Activated naive CD4-positive, alpha-beta T cell treated with anti-CD3 and anti-CD28 coated beads for 36 hours (primary cell): ENCODE data around the gene RAB3GAP2. TPM values are rescaled to one million over a fixed set of nuclear protein-coding genes. Genes with fewer than 3 reads are reported as not detected.
"Not testable (repeated sequence)": the region's sequence is repeated elsewhere in the genome, so short reads cannot be mapped to it uniquely, and the experiment has no call there.

ENCODE experiments used
- CTCF ChIA-PET: fragments of 350-600 bp; sonication (Branson Sonifier 250); formaldehyde crosslinking; loops from one replicate; lab custom pipeline; 2021; ENCODE audit warnings: antibody characterized with exemption; lab: Charles Lee
- DNase-seq: peaks from one replicate; pipeline ENCODE4 v3.0.0-alpha.2; 2020
- H3K27ac Mint-ChIP-seq: one replicate; pipeline ENCODE4 v1.8.0; 2021; ENCODE audit warnings: mild to moderate bottlenecking, mixed read lengths
- H3K27me3 Mint-ChIP-seq: one replicate; pipeline ENCODE4 v1.8.0; 2021; ENCODE audit warnings: low read depth, mixed read lengths
- H3K36me3 Mint-ChIP-seq: one replicate; pipeline ENCODE4 v1.8.0; 2021; ENCODE audit warnings: low read depth, mixed read lengths
- H3K4me1 Mint-ChIP-seq: one replicate; pipeline ENCODE4 v1.8.0; 2021; ENCODE audit warnings: low read depth, mixed read lengths
- H3K4me3 Mint-ChIP-seq: one replicate; pipeline ENCODE4 v1.8.0; 2021; ENCODE audit warnings: mild to moderate bottlenecking, moderate library complexity, mixed read lengths
- H3K9me3 Mint-ChIP-seq: one replicate; pipeline ENCODE4 v1.8.0; 2021; ENCODE audit warnings: mixed read lengths
- intact Hi-C: fragments of 100-400 bp; cut with micrococcal nuclease; formaldehyde crosslinking; loops from one replicate; pipeline ENCODE4 v1.15.1; 2023
- total RNA-seq, 2 experiments: library from RNA; stranded (reverse); gene quantifications; one replicate each; pipeline ENCODE4 v1.2.3, GENCODE V29; 2021

Gene RAB3GAP2
- total RNA-seq, 2 experiments from 2014 or later: 37.3 to 39.6 TPM

- H3K9me3 Mint-ChIP-seq: no peaks in the 10 kb centered on the region
- no peak overlapping the region for H3K4me3 Mint-ChIP-seq
- DNase-seq: no peak
- H3K27ac Mint-ChIP-seq: no peak overlapping the region
- CTCF ChIA-PET: interaction anchor here (1.2 to 2.2 kb wide), 3 partner anchors 16 to 63 kb away, joined by 3 to 10 read pairs (median 3); no protein-coding TSS in a partner anchor
- intact Hi-C loops: no loop called here
- H3K36me3 Mint-ChIP-seq: no peaks in the 10 kb centered on the region
- peaks cover 6% of the 10 kb centered on the region for H3K27me3 Mint-ChIP-seq
- no peaks in the 10 kb centered on the region for H3K4me1 Mint-ChIP-seq
Observed at GRCh38 chr1:220280249-220280648, 8.0 kb upstream of the RAB3GAP2 start.

- H3K9me3 Mint-ChIP-seq: no peaks in the 10 kb centered on the region
- no peaks in the 10 kb centered on the region for H3K36me3 Mint-ChIP-seq
- no peak overlapping the region for H3K4me3 Mint-ChIP-seq
- CTCF ChIA-PET: interaction anchor here (0.9 to 1.4 kb wide), 2 partner anchors 44 to 60 kb away, joined by 3 read pairs; no protein-coding TSS in a partner anchor
- H3K27ac Mint-ChIP-seq: no peak overlapping the region
- intact Hi-C loops: no loop called here
- H3K4me1 Mint-ChIP-seq: peaks cover 5% of the 10 kb centered on the region
- DNase-seq: no peak
- H3K27me3 Mint-ChIP-seq: peaks cover 6% of the 10 kb centered on the region
Observed at GRCh38 chr1:220278991-220279390, 6.7 kb upstream of the RAB3GAP2 start.

- CTCF ChIA-PET: no interaction called here
- peaks cover 6% of the 10 kb centered on the region for H3K27me3 Mint-ChIP-seq
- no peak overlapping the region for H3K4me3 Mint-ChIP-seq
- no peaks in the 10 kb centered on the region for H3K36me3 Mint-ChIP-seq
- H3K9me3 Mint-ChIP-seq: no peaks in the 10 kb centered on the region
- DNase-seq: no peak
- no peak overlapping the region for H3K27ac Mint-ChIP-seq
- H3K4me1 Mint-ChIP-seq: peaks cover 5% of the 10 kb centered on the region
- intact Hi-C loops: no loop called here
Observed at GRCh38 chr1:220275430-220275829, 3.2 kb upstream of the RAB3GAP2 start.

GRCh38 chr1:220274251-220274855 is 2.1 kb upstream of the RAB3GAP2 start:
- CTCF ChIA-PET: no interaction called here
- peaks cover 8% of the 10 kb centered on the region for H3K4me1 Mint-ChIP-seq
- no peaks in the 10 kb centered on the region for H3K9me3 Mint-ChIP-seq
- peaks cover 3% of the 10 kb centered on the region for H3K36me3 Mint-ChIP-seq
- H3K27ac Mint-ChIP-seq: no peak overlapping the region
- H3K27me3 Mint-ChIP-seq: peaks cover 6% of the 10 kb centered on the region
- intact Hi-C loops: loop anchor here (5.0 kb wide), 1 partner anchor 603 kb away; the partner anchor contains the start of gene HLX
- H3K4me3 Mint-ChIP-seq: no peak overlapping the region
- no peak for DNase-seq

GRCh38 chr1:220272841-220273090 is 513 bp upstream of the RAB3GAP2 start:
- no peak overlapping the region for H3K4me3 Mint-ChIP-seq
- intact Hi-C loops: loop anchor here (2.0 to 5.0 kb wide), 6 partner anchors 54 to 1098 kb away; partner anchors contain the start of genes EPRS1, HLX and MARK1
- no peak for DNase-seq
- H3K9me3 Mint-ChIP-seq: no peaks in the 10 kb centered on the region
- H3K36me3 Mint-ChIP-seq: peaks cover 14% of the 10 kb centered on the region
- H3K4me1 Mint-ChIP-seq: peaks cover 18% of the 10 kb centered on the region
- H3K27ac Mint-ChIP-seq: no peak overlapping the region
- H3K27me3 Mint-ChIP-seq: peaks cover 6% of the 10 kb centered on the region
- CTCF ChIA-PET: interaction anchor here (1.0 to 1.3 kb wide), 3 partner anchors 23 to 46 kb away, joined by 3 to 4 read pairs (median 4); no protein-coding TSS in a partner anchor

GRCh38 chr1:220271706-220272046 is 577 bp downstream of the RAB3GAP2 start:
- intact Hi-C loops: loop anchor here (1.0 to 5.0 kb wide), 7 partner anchors 53 to 1097 kb away; partner anchors contain the start of genes BPNT1, EPRS1, HLX and MARK1
- Mint-ChIP-seq H3K27me3 (peaks cover 6% of the 10 kb centered on the region), H3K27ac (no peak overlapping the region), H3K4me3 (no peak overlapping the region), H3K36me3 (peaks cover 24% of the 10 kb centered on the region), H3K9me3 (no peaks in the 10 kb centered on the region), H3K4me1 (peaks cover 29% of the 10 kb centered on the region)
- CTCF ChIA-PET: interaction anchor here (1.0 to 1.3 kb wide), 2 partner anchors 28 to 45 kb away, joined by 4 read pairs; no protein-coding TSS in a partner anchor
- peak; percentile 12 for DNase-seq

GRCh38 chr1:220269036-220269435 is 3.2 kb downstream of the RAB3GAP2 start:
- intact Hi-C loops: no loop called here
- DNase-seq: no peak

GRCh38 chr1:220267630-220268029 is 4.6 kb downstream of the RAB3GAP2 start:
- peaks cover 47% of the 10 kb centered on the region for H3K36me3 Mint-ChIP-seq
- peaks cover 29% of the 10 kb centered on the region for H3K4me1 Mint-ChIP-seq
- CTCF ChIA-PET: interaction anchor here (1.3 kb wide), 1 partner anchor 49 kb away, joined by 4 read pairs; no protein-coding TSS in a partner anchor
- no peak overlapping the region for H3K4me3 Mint-ChIP-seq
- DNase-seq: no peak
- no peaks in the 10 kb centered on the region for H3K27me3 Mint-ChIP-seq
- intact Hi-C loops: no loop called here
- no peak overlapping the region for H3K27ac Mint-ChIP-seq
- peaks cover 6% of the 10 kb centered on the region for H3K9me3 Mint-ChIP-seq

More at GRCh38 chr1:220269036-220269435, 3.2 kb downstream of the RAB3GAP2 start:
- H3K36me3 Mint-ChIP-seq: peaks cover 37% of the 10 kb centered on the region
- H3K27ac Mint-ChIP-seq: no peak overlapping the region
- H3K27me3 Mint-ChIP-seq: no peaks in the 10 kb centered on the region
- CTCF ChIA-PET: no interaction called here
- peaks cover 29% of the 10 kb centered on the region for H3K4me1 Mint-ChIP-seq
- no peak overlapping the region for H3K4me3 Mint-ChIP-seq
- peaks cover 2% of the 10 kb centered on the region for H3K9me3 Mint-ChIP-seq

- peaks cover 67% of the 10 kb centered on the region for H3K36me3 Mint-ChIP-seq
- peaks cover 43% of the 10 kb centered on the region for H3K9me3 Mint-ChIP-seq
- H3K4me1 Mint-ChIP-seq: peaks cover 40% of the 10 kb centered on the region
- DNase-seq, H3K4me3 Mint-ChIP-seq, H3K27me3 Mint-ChIP-seq, intact Hi-C loops, CTCF ChIA-PET, H3K27ac Mint-ChIP-seq: not testable (repeated sequence)
Observed at GRCh38 chr1:220260228-220260627, 12.0 kb downstream of the RAB3GAP2 start.

GRCh38 chr1:220259756-220260155 is 12.5 kb downstream of the RAB3GAP2 start:
- CTCF ChIA-PET, H3K27me3 Mint-ChIP-seq, H3K4me3 Mint-ChIP-seq, DNase-seq, H3K27ac Mint-ChIP-seq: not testable (repeated sequence)
- intact Hi-C loops: loop anchor here (2.0 kb wide), 1 partner anchor 17 kb away; no protein-coding TSS in a partner anchor
- H3K36me3 Mint-ChIP-seq: peaks cover 67% of the 10 kb centered on the region
- peaks cover 39% of the 10 kb centered on the region for H3K4me1 Mint-ChIP-seq
- peaks cover 45% of the 10 kb centered on the region for H3K9me3 Mint-ChIP-seq

- H3K27me3 Mint-ChIP-seq, intact Hi-C loops, CTCF ChIA-PET, H3K4me3 Mint-ChIP-seq, DNase-seq, H3K27ac Mint-ChIP-seq: not testable (repeated sequence)
- Mint-ChIP-seq H3K4me1 (peaks cover 37% of the 10 kb centered on the region), H3K9me3 (peaks cover 48% of the 10 kb centered on the region), H3K36me3 (peaks cover 78% of the 10 kb centered on the region)
Observed at GRCh38 chr1:220256194-220256593, 16.1 kb downstream of the RAB3GAP2 start.

- CTCF ChIA-PET: no interaction called here
- no peak overlapping the region for H3K4me3 Mint-ChIP-seq
- peaks cover 48% of the 10 kb centered on the region for H3K9me3 Mint-ChIP-seq
- H3K36me3 Mint-ChIP-seq: peaks cover 78% of the 10 kb centered on the region
- peaks cover 33% of the 10 kb centered on the region for H3K4me1 Mint-ChIP-seq
- DNase-seq: no peak
- intact Hi-C loops: no loop called here
- H3K27me3 Mint-ChIP-seq: no peaks in the 10 kb centered on the region
- H3K27ac Mint-ChIP-seq: no peak overlapping the region
Observed at GRCh38 chr1:220255204-220255603, 17.0 kb downstream of the RAB3GAP2 start.

- H3K4me3 Mint-ChIP-seq: not testable (repeated sequence)
Observed at GRCh38 chr1:220253290-220253689, 19.0 kb downstream of the RAB3GAP2 start.

More at GRCh38 chr1:220253290-220253689, 19.0 kb downstream of the RAB3GAP2 start:
- DNase-seq, CTCF ChIA-PET, intact Hi-C loops, H3K27ac Mint-ChIP-seq, H3K27me3 Mint-ChIP-seq: not testable (repeated sequence)
- H3K4me1 Mint-ChIP-seq: peaks cover 19% of the 10 kb centered on the region
- peaks cover 81% of the 10 kb centered on the region for H3K36me3 Mint-ChIP-seq
- peaks cover 52% of the 10 kb centered on the region for H3K9me3 Mint-ChIP-seq
